GM12872 (cell line): ENCODE data around the gene RNMT.

Experiments used
- TF ChIP-seq, protein P1 (sequence below): IDR thresholded peaks from 3 replicates; pipeline ENCODE4 v1.5.1; 2011; ENCODE audit warnings: low read depth, mild to moderate bottlenecking, low read length, moderate library complexity; ENCODE audit not compliant: insufficient read depth

The RNMT gene

DNA sequence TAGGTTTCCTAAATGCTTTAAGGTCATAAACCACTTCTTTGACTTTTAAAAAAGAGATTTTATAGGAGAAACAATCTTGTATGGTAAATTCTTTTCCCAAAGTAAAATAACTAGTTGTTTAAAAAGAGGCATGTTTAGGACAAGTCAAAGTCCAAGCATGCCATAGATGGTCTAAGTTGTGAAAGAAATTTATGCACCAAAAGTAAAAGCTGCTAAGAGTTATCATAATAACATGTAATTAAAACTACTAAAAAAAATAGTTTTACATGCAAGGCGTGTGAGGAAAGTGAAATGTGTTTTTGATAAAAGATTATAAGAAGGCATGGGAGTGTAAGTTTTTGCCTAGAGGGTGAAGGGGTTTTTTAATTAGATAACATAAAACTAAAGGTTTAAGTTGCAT is 22.6 kb upstream of the RNMT start:
- TF ChIP-seq, protein P1, sequence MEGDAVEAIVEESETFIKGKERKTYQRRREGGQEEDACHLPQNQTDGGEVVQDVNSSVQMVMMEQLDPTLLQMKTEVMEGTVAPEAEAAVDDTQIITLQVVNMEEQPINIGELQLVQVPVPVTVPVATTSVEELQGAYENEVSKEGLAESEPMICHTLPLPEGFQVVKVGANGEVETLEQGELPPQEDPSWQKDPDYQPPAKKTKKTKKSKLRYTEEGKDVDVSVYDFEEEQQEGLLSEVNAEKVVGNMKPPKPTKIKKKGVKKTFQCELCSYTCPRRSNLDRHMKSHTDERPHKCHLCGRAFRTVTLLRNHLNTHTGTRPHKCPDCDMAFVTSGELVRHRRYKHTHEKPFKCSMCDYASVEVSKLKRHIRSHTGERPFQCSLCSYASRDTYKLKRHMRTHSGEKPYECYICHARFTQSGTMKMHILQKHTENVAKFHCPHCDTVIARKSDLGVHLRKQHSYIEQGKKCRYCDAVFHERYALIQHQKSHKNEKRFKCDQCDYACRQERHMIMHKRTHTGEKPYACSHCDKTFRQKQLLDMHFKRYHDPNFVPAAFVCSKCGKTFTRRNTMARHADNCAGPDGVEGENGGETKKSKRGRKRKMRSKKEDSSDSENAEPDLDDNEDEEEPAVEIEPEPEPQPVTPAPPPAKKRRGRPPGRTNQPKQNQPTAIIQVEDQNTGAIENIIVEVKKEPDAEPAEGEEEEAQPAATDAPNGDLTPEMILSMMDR = no peak

DNA sequence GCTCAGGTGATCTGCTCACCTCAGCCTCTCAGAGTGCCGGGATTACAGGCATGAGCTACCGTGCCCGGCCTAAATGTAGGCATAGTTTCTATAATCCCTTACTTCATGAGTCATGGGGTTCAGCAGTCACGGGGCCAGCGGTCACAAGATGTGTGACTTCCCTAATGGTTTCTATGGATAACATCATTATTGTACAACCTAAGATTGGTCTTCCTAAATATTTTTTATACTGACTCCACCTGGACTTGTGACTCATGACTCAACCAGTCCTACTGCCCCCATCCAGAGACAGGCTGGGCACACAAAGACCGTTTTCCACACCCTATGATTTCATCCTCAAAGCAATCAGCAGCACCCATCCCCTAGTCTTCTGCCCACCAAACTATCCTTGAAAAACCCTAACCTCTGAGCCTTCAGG is 16.1 kb upstream of the RNMT start:
- TF ChIP-seq, protein P1 = no peak

DNA sequence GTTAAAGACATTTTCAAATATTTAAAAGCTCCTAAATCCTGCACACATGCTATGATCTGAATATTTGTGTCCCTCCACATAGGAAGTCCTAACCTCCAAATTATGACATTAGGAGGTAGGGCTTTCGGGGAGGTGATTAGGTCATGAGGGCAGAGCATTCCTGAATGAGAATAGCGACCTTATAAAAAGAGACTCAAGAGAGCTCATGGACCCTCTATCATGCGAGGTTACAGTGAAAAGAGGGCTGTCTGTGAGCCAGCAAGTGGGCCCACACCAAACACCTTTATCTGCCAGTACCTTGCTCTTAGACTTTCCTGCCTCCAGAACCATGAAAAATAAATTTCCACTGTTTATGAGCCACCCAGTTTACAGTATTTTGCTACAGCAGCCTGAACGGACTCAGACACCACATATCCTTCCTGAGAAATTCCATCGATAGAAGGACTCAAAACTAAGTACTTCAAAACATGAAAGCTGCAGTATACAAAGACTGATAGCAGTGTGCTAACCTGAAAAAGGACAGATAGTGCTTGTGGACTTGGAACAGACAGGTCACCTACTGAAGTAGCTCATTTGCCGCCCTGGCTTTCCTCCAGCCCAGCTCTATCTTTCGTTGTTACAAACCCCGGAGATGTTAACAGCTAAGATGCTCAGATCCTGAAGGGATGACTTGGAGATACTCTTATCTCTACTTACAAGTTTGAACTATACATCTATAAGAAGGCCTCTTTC is 13.9 kb upstream of the RNMT start:
- TF ChIP-seq, protein P1 = no peak

DNA sequence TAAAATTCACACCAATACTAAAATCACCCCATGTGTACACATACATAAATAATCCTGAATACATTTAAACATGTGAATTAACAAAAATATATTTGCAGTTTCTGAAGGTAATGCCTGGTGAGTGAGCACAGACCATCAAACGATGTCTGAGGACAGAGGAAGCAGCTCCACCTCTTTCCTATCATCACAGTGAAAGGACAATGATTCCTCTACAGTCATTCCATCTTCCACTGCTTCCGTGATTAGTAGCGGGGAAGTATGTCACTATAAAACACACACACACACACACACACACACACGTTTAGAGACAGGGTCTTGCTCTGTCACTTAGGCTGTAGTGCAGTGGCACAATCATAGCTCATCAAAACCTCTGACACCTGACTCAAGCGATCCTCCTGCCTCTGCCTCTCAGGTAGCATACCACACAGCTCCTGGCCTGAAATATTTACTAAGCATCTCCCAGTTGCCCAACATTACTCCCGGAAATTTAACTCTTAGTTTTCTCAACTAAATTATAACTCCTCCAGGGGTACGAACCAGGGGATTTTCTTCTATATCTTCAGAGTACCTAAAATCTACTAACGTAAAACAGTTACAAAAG is 12.9 kb upstream of the RNMT start:
- TF ChIP-seq, protein P1 = no peak

DNA sequence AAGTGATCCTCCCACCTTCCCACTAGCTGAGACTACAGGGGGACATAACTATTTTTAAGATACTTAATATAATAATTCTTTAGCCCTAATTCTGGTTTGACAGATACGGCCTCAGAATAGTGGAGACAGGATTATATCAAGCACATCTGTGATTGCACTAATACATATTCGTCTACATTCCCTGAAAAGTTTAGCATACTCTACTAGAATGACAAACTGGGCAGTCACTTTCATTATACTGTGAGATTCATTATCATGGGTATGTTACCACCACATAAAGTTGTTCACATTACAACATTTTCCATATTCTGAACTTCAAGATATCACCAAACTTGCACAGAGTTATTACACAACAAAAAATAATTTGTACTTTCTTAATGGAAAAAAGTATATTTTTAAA is 11.1 kb upstream of the RNMT start:
- TF ChIP-seq, protein P1 = no peak

DNA sequence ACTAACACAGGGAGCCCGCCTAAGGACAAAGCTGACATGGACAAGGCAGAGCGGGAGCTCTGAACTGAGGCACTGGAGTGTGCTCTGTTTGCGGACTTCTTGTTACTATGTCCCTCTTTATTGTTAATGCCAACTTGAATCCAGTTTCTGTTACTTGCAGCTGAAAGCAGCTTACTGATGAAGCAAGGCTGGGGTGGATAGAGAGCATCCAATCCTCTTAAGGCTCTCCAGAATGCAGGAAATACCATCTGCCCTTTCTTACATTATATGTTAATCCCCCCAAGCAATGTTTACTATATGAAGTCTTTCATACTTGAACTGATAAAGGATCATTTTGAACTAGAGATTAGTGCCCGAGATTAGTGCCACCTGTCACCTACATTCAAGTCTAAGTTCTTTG is 9.6 kb upstream of the RNMT start:
- TF ChIP-seq, protein P1 = no peak

DNA sequence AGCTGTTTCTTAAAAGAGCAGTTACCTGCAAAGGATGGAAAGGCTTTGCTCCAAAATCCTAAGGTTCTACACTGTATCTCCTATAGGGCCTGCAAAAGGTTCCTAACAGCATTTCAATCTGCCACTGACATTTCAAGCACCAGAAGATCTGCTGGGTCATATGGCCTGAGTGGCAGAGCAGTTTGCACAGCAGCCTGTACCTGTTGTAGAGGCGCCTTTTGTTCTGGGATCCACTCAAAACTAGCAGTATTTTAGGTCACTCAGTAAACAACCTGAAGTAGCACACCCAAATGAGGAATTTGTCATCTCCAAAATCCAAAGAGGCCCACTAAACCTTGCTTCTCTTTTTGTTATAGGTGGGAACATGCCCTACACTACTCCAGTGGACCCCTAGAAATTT is 6.3 kb upstream of the RNMT start:
- TF ChIP-seq, protein P1 = no peak
